K562 (cell line): Measurements from ENCODE around the gene EMILIN1.

ENCODE experiments used
- CTCF ChIP-seq, 3 experiments: IDR thresholded peaks in 2 of 3; conservative IDR thresholded peaks in 1 of 3; 2 replicates each; pipeline ENCODE4 v1.5.1; 2011 to 2012; ENCODE audit warnings: low read length in 3 of 3, mild to moderate bottlenecking in 3 of 3, control low read depth in 2 of 3, improper control_type of control experiment in 1 of 3, inconsistent platforms in 1 of 3, low read depth in 1 of 3, mixed read lengths in 1 of 3, moderate library complexity in 1 of 3; ENCODE audit not compliant: insufficient read depth in 2 of 3
- KAT7 ChIP-seq: sonication (generic); formaldehyde crosslinking; IDR thresholded peaks from 2 replicates; pipeline ENCODE4 v1.8.0; 2022; ENCODE audit warnings: missing genetic modification reagents, mild to moderate bottlenecking, borderline replicate concordance
- PHF21A ChIP-seq: fragments of 450-650 bp; IDR thresholded peaks from 2 replicates; pipeline ENCODE4 v1.6.1; 2017; ENCODE audit warnings: low read depth, borderline replicate concordance
- POLR3A ChIP-seq: IDR thresholded peaks from 2 replicates; pipeline ENCODE4 v1.6.1; 2011; ENCODE audit warnings: borderline replicate concordance, mild to moderate bottlenecking, moderate library complexity; ENCODE audit not compliant: insufficient read length, insufficient read depth; ENCODE audit errors: extremely low read depth
- TF ChIP-seq, protein P1 (sequence below): fragments of 450-650 bp; IDR thresholded peaks from 2 replicates; pipeline ENCODE4 v1.6.1; 2017; ENCODE audit warnings: mild to moderate bottlenecking, moderate library complexity
- TF ChIP-seq, protein P2 (sequence below): sonication (generic); formaldehyde crosslinking; IDR thresholded peaks from 2 replicates; pipeline ENCODE4 v1.8.1; 2022; ENCODE audit warnings: missing genetic modification reagents

DNA sequence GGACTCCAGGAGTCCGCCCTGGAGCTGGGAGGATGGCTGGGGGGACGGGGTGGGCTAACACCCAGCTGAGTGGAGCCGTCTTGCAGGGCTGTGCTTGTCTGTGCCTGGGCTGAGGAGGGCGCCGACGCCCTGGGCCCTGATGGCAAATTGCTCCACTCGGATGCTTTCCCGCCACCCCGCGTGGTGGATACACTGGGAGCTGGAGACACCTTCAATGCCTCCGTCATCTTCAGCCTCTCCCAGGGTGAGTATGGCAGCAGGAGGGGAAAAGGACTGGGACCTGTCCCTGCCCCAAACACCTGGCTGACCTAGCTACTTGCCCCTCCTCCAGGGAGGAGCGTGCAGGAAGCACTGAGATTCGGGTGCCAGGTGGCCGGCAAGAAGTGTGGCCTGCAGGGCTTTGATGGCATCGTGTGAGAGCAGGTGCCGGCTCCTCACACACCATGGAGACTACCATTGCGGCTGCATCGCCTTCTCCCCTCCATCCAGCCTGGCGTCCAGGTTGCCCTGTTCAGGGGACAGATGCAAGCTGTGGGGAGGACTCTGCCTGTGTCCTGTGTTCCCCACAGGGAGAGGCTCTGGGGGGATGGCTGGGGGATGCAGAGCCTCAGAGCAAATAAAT, 21.0 kb downstream of the EMILIN1 start:
- TF ChIP-seq CTCF (IDR thresholded peaks at IDR 0.05 in 2 of 3, conservative IDR thresholded peaks at IDR 0.05 in 1 of 3; ENCODE audit: insufficient read depth in 2 of 3, low read depth in 1 of 3, low read length in 3 of 3): no peak
- no peak for TF ChIP-seq POLR3A
- TF ChIP-seq, protein P1, sequence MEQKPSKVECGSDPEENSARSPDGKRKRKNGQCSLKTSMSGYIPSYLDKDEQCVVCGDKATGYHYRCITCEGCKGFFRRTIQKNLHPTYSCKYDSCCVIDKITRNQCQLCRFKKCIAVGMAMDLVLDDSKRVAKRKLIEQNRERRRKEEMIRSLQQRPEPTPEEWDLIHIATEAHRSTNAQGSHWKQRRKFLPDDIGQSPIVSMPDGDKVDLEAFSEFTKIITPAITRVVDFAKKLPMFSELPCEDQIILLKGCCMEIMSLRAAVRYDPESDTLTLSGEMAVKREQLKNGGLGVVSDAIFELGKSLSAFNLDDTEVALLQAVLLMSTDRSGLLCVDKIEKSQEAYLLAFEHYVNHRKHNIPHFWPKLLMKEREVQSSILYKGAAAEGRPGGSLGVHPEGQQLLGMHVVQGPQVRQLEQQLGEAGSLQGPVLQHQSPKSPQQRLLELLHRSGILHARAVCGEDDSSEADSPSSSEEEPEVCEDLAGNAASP: no peak
- no peak for TF ChIP-seq PHF21A
- no peak for TF ChIP-seq KAT7 (CRISPR knock-in tag)
- TF ChIP-seq, protein P2, sequence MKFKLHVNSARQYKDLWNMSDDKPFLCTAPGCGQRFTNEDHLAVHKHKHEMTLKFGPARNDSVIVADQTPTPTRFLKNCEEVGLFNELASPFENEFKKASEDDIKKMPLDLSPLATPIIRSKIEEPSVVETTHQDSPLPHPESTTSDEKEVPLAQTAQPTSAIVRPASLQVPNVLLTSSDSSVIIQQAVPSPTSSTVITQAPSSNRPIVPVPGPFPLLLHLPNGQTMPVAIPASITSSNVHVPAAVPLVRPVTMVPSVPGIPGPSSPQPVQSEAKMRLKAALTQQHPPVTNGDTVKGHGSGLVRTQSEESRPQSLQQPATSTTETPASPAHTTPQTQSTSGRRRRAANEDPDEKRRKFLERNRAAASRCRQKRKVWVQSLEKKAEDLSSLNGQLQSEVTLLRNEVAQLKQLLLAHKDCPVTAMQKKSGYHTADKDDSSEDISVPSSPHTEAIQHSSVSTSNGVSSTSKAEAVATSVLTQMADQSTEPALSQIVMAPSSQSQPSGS (CRISPR knock-in tag): no peak
